Endodermal cell (in vitro differentiated cells): ENCODE data around the gene KLF3. TPM values are rescaled to one million over a fixed set of nuclear protein-coding genes. Genes with fewer than 3 reads are reported as not detected.

Experiments used
- DNase-seq: peaks from one replicate; pipeline ENCODE4 v3.0.0-alpha.2; 2017
- H3K27ac ChIP-seq: 2 replicates; pipeline ENCODE4 v1.5.1; 2013; ENCODE audit warnings: mild to moderate bottlenecking, low read depth, low read length, moderate library complexity
- H3K27me3 ChIP-seq: 2 replicates; pipeline ENCODE4 v1.6.1; 2013; ENCODE audit warnings: mild to moderate bottlenecking, low read length, moderate library complexity; ENCODE audit not compliant: insufficient read depth, control insufficient read depth, poor library complexity, severe bottlenecking
- H3K36me3 ChIP-seq: 2 replicates; pipeline ENCODE4 v1.7.0; 2013; ENCODE audit warnings: mild to moderate bottlenecking, low read length, moderate library complexity; ENCODE audit not compliant: control insufficient read depth, insufficient read depth
- H3K4me1 ChIP-seq: one replicate; pipeline ENCODE4 v1.7.0; 2013; ENCODE audit warnings: low read length; ENCODE audit not compliant: control insufficient read depth, insufficient read depth
- H3K4me3 ChIP-seq: 2 replicates; pipeline ENCODE4 v1.5.1; 2013; ENCODE audit warnings: mild to moderate bottlenecking, low read length, moderate library complexity
- H3K9ac ChIP-seq: 2 replicates; pipeline ENCODE4 v1.6.1; 2013; ENCODE audit warnings: mild to moderate bottlenecking, low read length, moderate library complexity; ENCODE audit not compliant: poor library complexity, severe bottlenecking; ENCODE audit errors: extremely low read depth
- H3K9me3 ChIP-seq: 2 replicates; pipeline ENCODE4 v1.6.1; 2013; ENCODE audit warnings: mild to moderate bottlenecking, low read length, moderate library complexity; ENCODE audit not compliant: control insufficient read depth
- H3K27ac Mint-ChIP-seq: 2 replicates; pipeline ENCODE4 v1.8.0; 2020; ENCODE audit warnings: mixed read lengths
- H3K27me3 Mint-ChIP-seq: 2 replicates; pipeline ENCODE4 v1.8.0; 2021; ENCODE audit warnings: mild to moderate bottlenecking, mixed read lengths; ENCODE audit not compliant: insufficient read depth
- H3K36me3 Mint-ChIP-seq: 2 replicates; pipeline ENCODE4 v1.8.0; 2020; ENCODE audit warnings: low read depth, mixed read lengths
- H3K4me1 Mint-ChIP-seq: 2 replicates; pipeline ENCODE4 v1.8.0; 2020; ENCODE audit warnings: mixed read lengths
- H3K4me3 Mint-ChIP-seq: 2 replicates; pipeline ENCODE4 v1.8.0; 2020; ENCODE audit warnings: mild to moderate bottlenecking, moderate library complexity, mixed read lengths
- H3K9me3 Mint-ChIP-seq: 2 replicates; pipeline ENCODE4 v1.8.0; 2020; ENCODE audit warnings: mild to moderate bottlenecking, mixed read lengths
- CTCF ChIP-seq: fragments of 200-600 bp; sonication (generic); conservative IDR thresholded peaks from 2 replicates; pipeline ENCODE4 v1.5.0; 2021; ENCODE audit warnings: antibody characterized with exemption, mild to moderate bottlenecking
- WGBS, 2 experiments: methylation state at CpG; one replicate each; pipeline versions ENCODE4 v1.1.5 to v1.1.7; 2013; ENCODE audit warnings: missing lambda C conversion rate in 2 of 2, mixed read lengths in 1 of 2; ENCODE audit not compliant: insufficient coverage in 1 of 2, insufficient read length in 1 of 2; 5-methylcytosine and 5-hydroxymethylcytosine counted together
- total RNA-seq, 2 donors: library from RNA; stranded (reverse); fragmentation: NEBNext Ultra II Directional in 1 of 2; extraction: Animal tissue kit (Norgen Biotek cat#: 25700) in 1 of 2; gene quantifications; 2 replicates in 1 of 2; 3 replicates in 1 of 2; pipeline ENCODE4 v1.2.1, GENCODE V29; 2021

KLF3 gene
- total RNA-seq, 2 donors from 2014 or later, result 20.7 to 28.2 TPM

GRCh38 chr4:38684951-38685844 is 21.2 kb downstream of the KLF3 start:
- peaks cover 60% of the 10 kb centered on the region for H3K36me3 Mint-ChIP-seq

GRCh38 chr4:38686682-38687081 is 22.7 kb downstream of the KLF3 start:
- no peaks in the 10 kb centered on the region for H3K27me3 Mint-ChIP-seq
- no peak overlapping the region for H3K4me3 ChIP-seq
- peaks cover 4% of the 10 kb centered on the region for H3K4me1 Mint-ChIP-seq
- no peak overlapping the region for H3K27ac Mint-ChIP-seq
- H3K9ac ChIP-seq, result no peak overlapping the region
- H3K36me3 Mint-ChIP-seq, result peaks cover 59% of the 10 kb centered on the region
- H3K4me3 Mint-ChIP-seq, result no peak overlapping the region
- 93 to 100% methylated on average over 3 of the region's 3 CpGs for WGBS, 2 experiments
- no peak overlapping the region for H3K27ac ChIP-seq
- no peaks in the 10 kb centered on the region for H3K9me3 ChIP-seq
- no peak for DNase-seq
- H3K4me1 ChIP-seq, result no peaks in the 10 kb centered on the region
- TF ChIP-seq CTCF, result no peak
- no peaks in the 10 kb centered on the region for H3K9me3 Mint-ChIP-seq
- H3K36me3 ChIP-seq, result peaks cover 66% of the 10 kb centered on the region
- H3K27me3 ChIP-seq, result no peaks in the 10 kb centered on the region

More at GRCh38 chr4:38684951-38685844, 21.2 kb downstream of the KLF3 start:
- Histone ChIP-seq H3K9me3 (no peaks in the 10 kb centered on the region), H3K9ac (no peak overlapping the region), H3K27me3 (no peaks in the 10 kb centered on the region), H3K4me3 (no peak overlapping the region), H3K36me3 (peaks cover 65% of the 10 kb centered on the region), H3K4me1 (no peaks in the 10 kb centered on the region), H3K27ac (no peak overlapping the region)
- Mint-ChIP-seq H3K27ac (no peak overlapping the region), H3K4me3 (no peak overlapping the region), H3K9me3 (no peaks in the 10 kb centered on the region), H3K27me3 (no peaks in the 10 kb centered on the region), H3K4me1 (peaks cover 4% of the 10 kb centered on the region)
- TF ChIP-seq CTCF, result no peak
- WGBS, 2 experiments, result 93 to 98% methylated on average over 6 to 7 of the region's 8 CpGs
- no peak for DNase-seq

- no peak for DNase-seq
- peaks cover 59% of the 10 kb centered on the region for H3K36me3 Mint-ChIP-seq
- no peak overlapping the region for H3K4me3 ChIP-seq
- no peak overlapping the region for H3K9ac ChIP-seq
- H3K27me3 ChIP-seq, result no peaks in the 10 kb centered on the region
- no peaks in the 10 kb centered on the region for H3K9me3 Mint-ChIP-seq
- WGBS, 2 experiments, result 96 to 97% methylated on average over 3 to 4 of the region's 4 CpGs
- H3K4me1 ChIP-seq, result peaks cover 5% of the 10 kb centered on the region
- no peak for TF ChIP-seq CTCF
- peaks cover 10% of the 10 kb centered on the region for H3K4me1 Mint-ChIP-seq
- no peak overlapping the region for H3K27ac Mint-ChIP-seq
- no peak overlapping the region for H3K4me3 Mint-ChIP-seq
- H3K27ac ChIP-seq, result no peak overlapping the region
- H3K9me3 ChIP-seq, result no peaks in the 10 kb centered on the region
- no peaks in the 10 kb centered on the region for H3K27me3 Mint-ChIP-seq
- H3K36me3 ChIP-seq, result peaks cover 61% of the 10 kb centered on the region
Measured at GRCh38 chr4:38687571-38688011, 23.6 kb downstream of the KLF3 start.
